ENCODE results near the gene HSPG2.
"Not testable (repeated sequence)": the region's sequence is repeated elsewhere in the genome, so short reads cannot be mapped to it uniquely, and the experiment has no call there.

GRCh38 chr1:21981253-21981652 is 44.1 kb upstream of the HSPG2 start:
- TF ChIP-seq CTCF (IDR thresholded peaks at IDR 0.05; ENCODE audit: poor library complexity, severe bottlenecking); EZH2 (IDR thresholded peaks at IDR 0.05; ENCODE audit: borderline replicate concordance, insufficient read depth, low read length, poor library complexity, severe bottlenecking); REST (IDR thresholded peaks at IDR 0.05; ENCODE audit: borderline replicate concordance); RAD21 (conservative IDR thresholded peaks at IDR 0.05); POLR2AphosphoS5 (IDR thresholded peaks at IDR 0.05): not testable (repeated sequence)

Measured in neural cell (in vitro differentiated cells).